PC-9 (cell line): Measurements from ENCODE around the gene RIMBP2.

Experiments used
- EZH2 ChIP-seq: fragments of 200-600 bp; sonication (generic); IDR thresholded peaks from 2 replicates; pipeline ENCODE4 v1.8.0; 2017; ENCODE audit warnings: antibody characterized with exemption, low read depth
- TF ChIP-seq, protein P1 (sequence below): fragments of 200-600 bp; sonication (generic); conservative IDR thresholded peaks from 2 replicates; pipeline ENCODE4 v1.6.1; 2017; ENCODE audit warnings: mixed run types, antibody characterized with exemption, mild to moderate bottlenecking, moderate library complexity

- TF ChIP-seq, protein P1, sequence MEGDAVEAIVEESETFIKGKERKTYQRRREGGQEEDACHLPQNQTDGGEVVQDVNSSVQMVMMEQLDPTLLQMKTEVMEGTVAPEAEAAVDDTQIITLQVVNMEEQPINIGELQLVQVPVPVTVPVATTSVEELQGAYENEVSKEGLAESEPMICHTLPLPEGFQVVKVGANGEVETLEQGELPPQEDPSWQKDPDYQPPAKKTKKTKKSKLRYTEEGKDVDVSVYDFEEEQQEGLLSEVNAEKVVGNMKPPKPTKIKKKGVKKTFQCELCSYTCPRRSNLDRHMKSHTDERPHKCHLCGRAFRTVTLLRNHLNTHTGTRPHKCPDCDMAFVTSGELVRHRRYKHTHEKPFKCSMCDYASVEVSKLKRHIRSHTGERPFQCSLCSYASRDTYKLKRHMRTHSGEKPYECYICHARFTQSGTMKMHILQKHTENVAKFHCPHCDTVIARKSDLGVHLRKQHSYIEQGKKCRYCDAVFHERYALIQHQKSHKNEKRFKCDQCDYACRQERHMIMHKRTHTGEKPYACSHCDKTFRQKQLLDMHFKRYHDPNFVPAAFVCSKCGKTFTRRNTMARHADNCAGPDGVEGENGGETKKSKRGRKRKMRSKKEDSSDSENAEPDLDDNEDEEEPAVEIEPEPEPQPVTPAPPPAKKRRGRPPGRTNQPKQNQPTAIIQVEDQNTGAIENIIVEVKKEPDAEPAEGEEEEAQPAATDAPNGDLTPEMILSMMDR: no peak
- TF ChIP-seq EZH2: no peak
These were observed 256.2 kb downstream of the RIMBP2 start for GRCh38 chr12:130459916-130460315.
